GM12878 (cell line): ENCODE measurements around the gene ARHGEF10L.

Experiments used
- CHD1 ChIP-seq: IDR thresholded peaks from 2 replicates; pipeline ENCODE4 v1.6.1; 2012; ENCODE audit warnings: low read depth, low read length, improper control_type of control experiment
- CHD4 ChIP-seq: fragments of 200-600 bp; sonication (generic); IDR thresholded peaks from 2 replicates; pipeline ENCODE4 v1.6.1; 2016; ENCODE audit warnings: mild to moderate bottlenecking
- CREB1 ChIP-seq: IDR thresholded peaks from 2 replicates; pipeline ENCODE4 v1.6.1; 2012; ENCODE audit warnings: low read depth, mild to moderate bottlenecking, inconsistent platforms
- CTCF ChIP-seq, 3 experiments: IDR thresholded peaks in 2 of 3; conservative IDR thresholded peaks in 1 of 3; 2 replicates each; pipeline ENCODE4 v1.5.1; 2011; ENCODE audit warnings: low read depth in 3 of 3, low read length in 3 of 3, mild to moderate bottlenecking in 3 of 3, control low read depth in 2 of 3, moderate library complexity in 2 of 3, inconsistent platforms in 1 of 3, mixed read lengths in 1 of 3; ENCODE audit not compliant: control insufficient read depth in 2 of 3, insufficient read depth in 1 of 3; ENCODE audit errors: extremely low read depth in 1 of 3
- EP300 ChIP-seq, 2 experiments: fragments of 150-350 bp in 1 of 2; IDR thresholded peaks; 2 replicates each; pipeline ENCODE4 v1.6.1; 2011 to 2012; ENCODE audit warnings: low read depth in 2 of 2, low read length in 2 of 2, borderline replicate concordance in 1 of 2, improper control_type of control experiment in 1 of 2, inconsistent platforms in 1 of 2; ENCODE audit not compliant: control insufficient read depth in 1 of 2
- ESRRA ChIP-seq: IDR thresholded peaks from 2 replicates; pipeline ENCODE4 v1.6.1; 2012; ENCODE audit warnings: mild to moderate bottlenecking, low read length, improper control_type of control experiment
- EZH2 ChIP-seq: IDR thresholded peaks from 2 replicates; pipeline ENCODE4 v1.6.1; 2012; ENCODE audit warnings: low read depth, mild to moderate bottlenecking, control low read depth, inconsistent platforms, low read length, borderline replicate concordance; ENCODE audit not compliant: control insufficient read depth
- GATAD2B ChIP-seq: fragments of 450-650 bp; conservative IDR thresholded peaks from 2 replicates; pipeline ENCODE4 v1.6.1; 2017; ENCODE audit warnings: low read depth, mild to moderate bottlenecking, moderate library complexity
- MEF2A ChIP-seq: IDR thresholded peaks from 2 replicates; pipeline ENCODE4 v1.6.1; 2011; ENCODE audit warnings: low read depth, mild to moderate bottlenecking, low read length, moderate library complexity; ENCODE audit not compliant: insufficient read depth
- POLR2A ChIP-seq: IDR thresholded peaks from 2 replicates; pipeline ENCODE4 v1.6.1; 2011; ENCODE audit warnings: low read depth, mild to moderate bottlenecking, low read length
- POLR2AphosphoS5 ChIP-seq: IDR thresholded peaks from 2 replicates; pipeline ENCODE4 v1.6.1; 2011; ENCODE audit warnings: mild to moderate bottlenecking, low read length, inconsistent platforms
- RAD21 ChIP-seq: IDR thresholded peaks from 2 replicates; pipeline ENCODE4 v1.6.1; 2011; ENCODE audit warnings: mild to moderate bottlenecking, low read depth, low read length, moderate library complexity; ENCODE audit not compliant: insufficient read depth
- TAF1 ChIP-seq: IDR thresholded peaks from 2 replicates; pipeline ENCODE4 v1.6.1; 2011; ENCODE audit warnings: mild to moderate bottlenecking, low read depth, low read length, borderline replicate concordance
- TBL1XR1 ChIP-seq: IDR thresholded peaks from 2 replicates; pipeline ENCODE4 v1.6.1; 2012; ENCODE audit warnings: low read depth, low read length, improper control_type of control experiment

DNA sequence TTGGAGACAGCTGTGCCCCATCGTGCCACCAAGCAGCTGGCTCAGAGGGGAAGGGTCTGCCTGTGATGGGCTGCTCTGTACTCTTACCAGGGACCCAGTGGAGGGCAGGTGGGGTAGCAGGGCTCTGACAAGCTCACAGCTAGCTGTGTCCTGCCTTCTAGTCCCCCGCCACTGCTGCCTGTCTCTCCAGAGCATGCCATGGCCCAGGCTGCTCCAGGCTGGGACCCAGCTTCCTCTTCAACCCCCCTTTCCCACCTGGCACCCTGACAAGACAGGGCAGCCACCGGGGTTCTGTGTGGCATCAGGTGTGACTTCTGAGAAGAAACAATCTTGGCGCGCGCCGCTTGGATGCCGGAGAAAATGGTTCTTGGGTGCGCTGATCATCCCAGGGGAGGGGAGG lies 123.3 kb downstream of the ARHGEF10L start:
- TF ChIP-seq POLR2A (no peak), EP300 (IDR thresholded peaks at IDR 0.05; ENCODE audit: borderline replicate concordance in 1 of 2, control insufficient read depth in 1 of 2, low read depth in 2 of 2, low read length in 2 of 2) (no peak), CTCF (IDR thresholded peaks at IDR 0.05 in 2 of 3, conservative IDR thresholded peaks at IDR 0.05 in 1 of 3; ENCODE audit: control insufficient read depth in 2 of 3, extremely low read depth in 1 of 3, insufficient read depth in 1 of 3, low read depth in 3 of 3, low read length in 3 of 3) (no peak), CREB1 (no peak), GATAD2B (no peak), CHD4 (no peak), MEF2A (no peak), TAF1 (no peak), CHD1 (no peak), EZH2 (no peak), ESRRA (no peak), TBL1XR1 (no peak), RAD21 (no peak), POLR2AphosphoS5 (no peak)
